GM21367 (cell line): ENCODE measurements around the gene ZFAND4.
"Not testable (repeated sequence)": the region's sequence is repeated elsewhere in the genome, so short reads cannot be mapped to it uniquely, and the experiment has no call there.

ENCODE experiments used
- ATAC-seq: cut with Tn5 transposase; IDR thresholded peaks from one replicate; pipeline ENCODE4 v1.9.1; 2021; ENCODE audit not compliant: unreplicated experiment

ZFAND4 gene

GRCh38 chr10:45672181-45673073 lies at the start of gene ZFAND4:
Gene ZFAND4, minus strand, starts transcription at chr10:45672772. Its CDS starts 9,047 bp downstream, at chr10:45663725.
- peak; percentile 97 for ATAC-seq

GRCh38 chr10:45721503-45721902 lies 48.9 kb upstream of the ZFAND4 start:
- ATAC-seq: not testable (repeated sequence)

- not testable (repeated sequence) for ATAC-seq
These were observed 45.1 kb upstream of the ZFAND4 start for GRCh38 chr10:45717642-45718041.

GRCh38 chr10:45717053-45717452 lies 44.5 kb upstream of the ZFAND4 start:
- not testable (repeated sequence) for ATAC-seq

GRCh38 chr10:45711223-45711622 lies 38.7 kb upstream of the ZFAND4 start:
- ATAC-seq: not testable (repeated sequence)

GRCh38 chr10:45710200-45710796 lies 37.7 kb upstream of the ZFAND4 start:
- ATAC-seq: peak; percentile 68

DNA sequence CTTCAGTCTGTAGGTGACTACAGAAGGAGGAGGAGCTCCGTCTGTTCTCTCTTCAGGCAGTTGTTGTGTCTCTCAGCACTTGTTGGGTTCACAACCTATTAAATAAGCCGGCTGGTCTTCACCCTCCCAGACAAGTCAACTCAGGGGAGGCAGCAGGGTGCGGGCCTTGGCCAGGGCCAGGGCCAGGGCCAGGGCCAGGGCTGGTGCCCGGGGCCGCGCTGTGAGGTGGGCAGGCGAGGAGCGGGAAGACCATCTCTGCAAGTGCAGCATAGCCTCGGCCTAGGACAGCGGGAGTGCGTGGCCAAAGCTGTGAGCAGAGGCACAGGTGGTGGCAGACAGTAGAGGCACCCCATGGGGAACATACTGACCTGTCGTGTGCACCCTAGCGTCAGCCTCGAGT lies 5.9 kb upstream of the ZFAND4 start:
- not testable (repeated sequence) for ATAC-seq

DNA sequence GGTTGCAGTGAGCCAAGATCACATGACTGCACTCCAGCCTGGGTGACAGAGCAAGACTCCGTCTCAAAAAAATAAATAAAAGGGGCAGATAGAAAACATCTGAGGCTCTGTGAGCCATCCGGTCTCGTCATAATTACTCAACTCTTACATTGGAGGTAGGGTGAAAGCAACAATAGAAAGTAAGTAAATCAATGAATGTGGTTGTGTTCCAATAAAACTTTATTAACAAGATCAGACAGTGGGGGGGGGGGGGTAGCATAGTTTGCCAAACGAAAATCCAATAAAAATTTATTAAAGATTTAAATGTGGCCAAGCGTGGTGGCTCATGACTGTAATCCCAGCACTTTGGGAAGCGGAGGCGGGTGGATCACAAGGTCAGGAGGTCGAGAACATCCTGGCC lies 2.8 kb upstream of the ZFAND4 start:
- ATAC-seq: no peak

- no peak for ATAC-seq
These were observed 589 bp upstream of the ZFAND4 start for GRCh38 chr10:45673074-45673648.

DNA sequence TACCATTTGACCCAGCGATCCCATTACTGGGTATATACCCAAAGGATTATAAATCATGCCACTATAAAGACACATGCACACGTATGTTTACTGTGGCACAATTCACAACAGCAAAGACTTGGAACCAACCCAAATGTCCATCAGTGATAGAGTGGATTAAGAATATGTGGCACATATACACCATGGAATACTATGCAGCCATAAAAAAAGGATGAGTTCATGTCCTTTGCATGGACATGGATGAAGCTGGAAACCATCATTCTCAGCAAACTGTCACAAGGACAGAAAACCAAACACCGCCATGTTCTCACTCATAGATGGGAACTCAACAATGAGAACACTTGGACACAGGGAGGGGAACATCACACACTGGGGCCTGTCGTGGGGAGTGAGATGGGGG lies 1.3 kb downstream of the ZFAND4 start:
- not testable (repeated sequence) for ATAC-seq

GRCh38 chr10:45669897-45670296 lies 2.7 kb downstream of the ZFAND4 start:
- ATAC-seq: not testable (repeated sequence)

DNA sequence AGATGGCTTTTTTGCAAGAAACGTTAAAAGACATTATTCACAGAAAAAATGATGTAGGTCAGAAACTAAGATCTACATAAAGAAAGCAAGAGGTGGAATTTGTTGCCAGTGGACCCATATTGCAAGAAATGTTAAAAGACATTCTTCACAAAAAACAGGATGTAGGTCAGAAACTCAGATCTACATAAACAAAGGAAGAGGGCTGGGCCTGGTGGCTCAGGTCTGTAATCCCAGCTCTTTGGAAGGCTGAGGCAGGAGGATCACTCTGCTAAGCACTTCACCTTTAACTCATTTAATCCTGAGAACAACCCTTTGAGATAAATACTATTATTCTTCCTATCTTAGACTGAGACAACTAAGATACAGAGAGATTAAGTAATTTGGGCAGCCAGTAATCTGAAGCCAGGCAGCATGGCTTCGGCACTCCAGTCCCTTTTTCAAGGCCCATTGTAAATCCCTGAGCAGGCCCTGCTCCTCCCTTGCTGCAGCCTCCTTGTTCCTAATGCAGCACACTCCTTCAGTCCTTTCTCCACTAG lies 11.6 kb downstream of the ZFAND4 start:
- ATAC-seq: no peak

GRCh38 chr10:45657033-45657926 lies 15.3 kb downstream of the ZFAND4 start:
- ATAC-seq: no peak

- ATAC-seq: no peak
These were observed 17.4 kb downstream of the ZFAND4 start for GRCh38 chr10:45655219-45655618.

- ATAC-seq: not testable (repeated sequence)
These were observed 17.8 kb downstream of the ZFAND4 start for GRCh38 chr10:45654753-45655141.

GRCh38 chr10:45653454-45653853 lies 19.1 kb downstream of the ZFAND4 start:
- no peak for ATAC-seq

DNA sequence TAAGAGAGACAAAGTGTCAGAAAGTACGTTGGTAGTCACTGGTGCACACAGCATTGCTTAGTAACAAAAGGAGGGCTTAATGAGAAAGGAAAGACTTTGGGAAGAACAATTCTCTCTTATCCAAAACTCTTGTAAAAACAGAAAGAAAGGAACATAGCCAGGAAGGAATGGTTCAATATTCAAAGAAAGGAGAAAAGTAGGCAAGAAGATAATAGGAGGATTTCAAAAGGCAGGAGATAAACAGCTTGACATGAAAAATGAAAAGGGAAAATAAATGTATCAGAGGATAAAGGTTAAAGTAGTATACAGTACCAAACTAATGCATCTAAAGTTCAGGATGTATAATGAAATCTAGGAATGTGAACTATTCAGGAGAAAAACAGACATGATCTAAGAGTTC lies 20.1 kb downstream of the ZFAND4 start:
- no peak for ATAC-seq

GRCh38 chr10:45649296-45649695 lies 23.3 kb downstream of the ZFAND4 start:
- ATAC-seq: no peak

DNA sequence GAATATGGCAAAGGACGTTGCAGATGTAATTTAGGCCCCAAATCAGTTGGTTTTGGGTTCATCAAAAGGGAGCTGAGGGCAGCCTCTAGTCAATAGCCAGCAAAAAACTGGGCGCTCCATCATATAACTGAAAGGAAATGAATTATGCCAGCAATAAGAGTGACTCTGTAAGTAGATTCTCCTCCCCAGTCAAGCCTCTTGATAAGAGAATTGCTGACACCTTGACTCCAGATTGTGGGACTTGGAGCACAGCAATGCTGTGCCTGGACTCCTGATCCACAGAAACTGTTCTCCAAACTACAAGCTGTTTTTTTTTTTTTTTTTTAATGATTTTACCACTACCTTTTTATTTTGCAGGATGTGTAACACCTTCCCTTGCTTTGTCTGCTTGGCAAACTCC lies 25.5 kb downstream of the ZFAND4 start:
- ATAC-seq: no peak

GRCh38 chr10:45646384-45647050 lies 26.1 kb downstream of the ZFAND4 start:
- ATAC-seq: no peak
